Measurements from ENCODE around the gene IP6K1.
A peak's percentile ranks its signal among the peaks of the same experiment; 100 is the strongest.
"Not testable (repeated sequence)": the region's sequence is repeated elsewhere in the genome, so short reads cannot be mapped to it uniquely, and the experiment has no call there.

Gene IP6K1

GRCh38 chr3:49761661-49762060 is 24.7 kb downstream of the IP6K1 start:
- no peak for DNase-seq

GRCh38 chr3:49759226-49759625 is 27.1 kb downstream of the IP6K1 start:
- no peak for DNase-seq

- no peak for DNase-seq
Observed at GRCh38 chr3:49757197-49757596, 29.1 kb downstream of the IP6K1 start.

GRCh38 chr3:49756036-49756435 is 30.3 kb downstream of the IP6K1 start:
- DNase-seq, result no peak

- DNase-seq, result no peak
Observed at GRCh38 chr3:49754536-49754935, 31.8 kb downstream of the IP6K1 start.

- no peak for DNase-seq
Observed at GRCh38 chr3:49751501-49751900, 34.8 kb downstream of the IP6K1 start.

- DNase-seq, result no peak
Observed at GRCh38 chr3:49750056-49750455, 36.3 kb downstream of the IP6K1 start.

- not testable (repeated sequence) for DNase-seq
Observed at GRCh38 chr3:49748874-49749273, 37.5 kb downstream of the IP6K1 start.

- DNase-seq, result no peak
Observed at GRCh38 chr3:49747792-49748480, 38.4 kb downstream of the IP6K1 start.

- no peak for DNase-seq
Observed at GRCh38 chr3:49745986-49746385, 40.4 kb downstream of the IP6K1 start.

- no peak for DNase-seq
Observed at GRCh38 chr3:49740427-49740826, 45.9 kb downstream of the IP6K1 start.

GRCh38 chr3:49738067-49738713 is 48.2 kb downstream of the IP6K1 start:
- DNase-seq, result no peak

- no peak for DNase-seq
Observed at GRCh38 chr3:49734752-49735151, 51.6 kb downstream of the IP6K1 start.

GRCh38 chr3:49733551-49733950 is 52.8 kb downstream of the IP6K1 start:
- DNase-seq, result no peak

GRCh38 chr3:49732597-49732996 is 53.7 kb downstream of the IP6K1 start:
- DNase-seq, result no peak

GRCh38 chr3:49729966-49730609 is 56.3 kb downstream of the IP6K1 start:
- DNase-seq, result no peak

- no peak for DNase-seq
Observed at GRCh38 chr3:49727924-49728361, 58.4 kb downstream of the IP6K1 start.

GRCh38 chr3:49727154-49727923 is 59.0 kb downstream of the IP6K1 start:
- no peak for DNase-seq

GRCh38 chr3:49725906-49726681 is 60.2 kb downstream of the IP6K1 start:
- DNase-seq, result no peak

- DNase-seq, result no peak
Observed at GRCh38 chr3:49724586-49724985, 61.8 kb downstream of the IP6K1 start.

GRCh38 chr3:49723628-49724551 is 62.5 kb downstream of the IP6K1 start, which contains the start of gene GMPPB:
Gene GMPPB (minus strand): TSS chr3:49723951. CDS start chr3:49723726, 225 bp downstream.
- DNase-seq, result peak; percentile 37 to 84

Measured in NCI-H187 (cell line).